Measurements from ENCODE around the gene TBC1D8. TPM values are rescaled to one million over a fixed set of nuclear protein-coding genes. Genes with fewer than 3 reads are reported as not detected.
A peak's percentile ranks its signal among the peaks of the same experiment; 100 is the strongest.

The TBC1D8 gene
- total RNA-seq, 4 donors from 2014 or later, result 77.6 to 511 (median 239) TPM

GRCh38 chr2:101123795-101124471, 27.2 kb downstream of the TBC1D8 start:
- H3K4me1 ChIP-seq, result peaks cover 0 to 61% (median 7%) of the 10 kb centered on the region in 4 donors
- H3K9me3 ChIP-seq, result no peaks in the 10 kb centered on the region
- TF ChIP-seq POLR2A (IDR thresholded peaks at IDR 0.05) (peak in 1 of 2 donors; percentile 41), CTCF (IDR thresholded peaks at IDR 0.05) (no peak)
- peak overlapping the region in 2 of 4 donors; percentile 2 to 16 for H3K4me3 ChIP-seq
- no peak for DNase-seq
- no peaks in the 10 kb centered on the region for H3K27me3 ChIP-seq
- peak overlapping the region; percentile 25 to 89 (median 68) for H3K27ac ChIP-seq
- peaks cover 0 to 4% (median 0%) of the 10 kb centered on the region in 3 donors for H3K36me3 ChIP-seq

GRCh38 chr2:101121174-101121573, 30.0 kb downstream of the TBC1D8 start:
- H3K4me3 ChIP-seq, result no peak overlapping the region
- no peaks in the 10 kb centered on the region for H3K9me3 ChIP-seq
- DNase-seq, result peak in 2 of 3 donors; percentile 73 to 83
- peaks cover 0 to 54% (median 7%) of the 10 kb centered on the region in 4 donors for H3K4me1 ChIP-seq
- no peaks in the 10 kb centered on the region for H3K27me3 ChIP-seq
- peaks cover 0 to 4% (median 0%) of the 10 kb centered on the region in 3 donors for H3K36me3 ChIP-seq
- H3K27ac ChIP-seq, result peak overlapping the region in 3 of 4 donors; percentile 42 to 93 (median 87)
- TF ChIP-seq POLR2A (IDR thresholded peaks at IDR 0.05), result peak; percentile 35 to 84
- no peak for TF ChIP-seq CTCF (IDR thresholded peaks at IDR 0.05)

- Histone ChIP-seq H3K4me3 (no peak overlapping the region), H3K36me3 (peaks cover 0 to 4% (median 0%) of the 10 kb centered on the region in 3 donors), H3K27me3 (no peaks in the 10 kb centered on the region), H3K9me3 (no peaks in the 10 kb centered on the region), H3K27ac (peak overlapping the region in 3 of 4 donors; percentile 70 to 93 (median 87)), H3K4me1 (peaks cover 0 to 49% (median 5%) of the 10 kb centered on the region in 4 donors)
- peak in 2 of 3 donors; percentile 83 to 92 for DNase-seq
- TF ChIP-seq CTCF (IDR thresholded peaks at IDR 0.05) (peak in 1 of 6 experiments; percentile 21), POLR2A (IDR thresholded peaks at IDR 0.05) (peak in 1 of 2 donors; percentile 34)
Observed at GRCh38 chr2:101120124-101120996, 30.8 kb downstream of the TBC1D8 start.

GRCh38 chr2:101119431-101119830, 31.8 kb downstream of the TBC1D8 start:
- Histone ChIP-seq H3K36me3 (peaks cover 0 to 4% (median 0%) of the 10 kb centered on the region in 3 donors), H3K27me3 (no peaks in the 10 kb centered on the region), H3K4me3 (no peak overlapping the region), H3K27ac (peak overlapping the region in 3 of 4 donors; percentile 70 to 93 (median 87)), H3K9me3 (no peaks in the 10 kb centered on the region), H3K4me1 (peaks cover 0 to 41% (median 6%) of the 10 kb centered on the region in 4 donors)
- no peak for DNase-seq
- TF ChIP-seq CTCF (IDR thresholded peaks at IDR 0.05) (no peak), POLR2A (IDR thresholded peaks at IDR 0.05) (no peak)

GRCh38 chr2:101116841-101117552, 34.2 kb downstream of the TBC1D8 start:
- H3K4me1 ChIP-seq, result peaks cover 0 to 53% (median 5%) of the 10 kb centered on the region in 4 donors
- TF ChIP-seq CTCF (IDR thresholded peaks at IDR 0.05) (no peak), POLR2A (IDR thresholded peaks at IDR 0.05) (no peak)
- no peaks in the 10 kb centered on the region for H3K9me3 ChIP-seq
- DNase-seq, result no peak
- no peaks in the 10 kb centered on the region for H3K36me3 ChIP-seq
- no peak overlapping the region for H3K27ac ChIP-seq
- no peaks in the 10 kb centered on the region for H3K27me3 ChIP-seq
- H3K4me3 ChIP-seq, result no peak overlapping the region
